HG03060 (cell line): ENCODE measurements around the gene MAD1L1.
"Not testable (repeated sequence)": the region's sequence is repeated elsewhere in the genome, so short reads cannot be mapped to it uniquely, and the experiment has no call there.

Experiments used
- ATAC-seq: cut with Tn5 transposase; IDR thresholded peaks from one replicate; pipeline ENCODE4 v1.9.1; 2021; ENCODE audit warnings: low read depth, moderate number of reproducible peaks; ENCODE audit not compliant: unreplicated experiment

The MAD1L1 gene

GRCh38 chr7:1940402-1940786 lies 292.4 kb downstream of the MAD1L1 start:
- peak; percentile 67 for ATAC-seq

- no peak for ATAC-seq
Observed at GRCh38 chr7:1939434-1940401, 293.0 kb downstream of the MAD1L1 start.

DNA sequence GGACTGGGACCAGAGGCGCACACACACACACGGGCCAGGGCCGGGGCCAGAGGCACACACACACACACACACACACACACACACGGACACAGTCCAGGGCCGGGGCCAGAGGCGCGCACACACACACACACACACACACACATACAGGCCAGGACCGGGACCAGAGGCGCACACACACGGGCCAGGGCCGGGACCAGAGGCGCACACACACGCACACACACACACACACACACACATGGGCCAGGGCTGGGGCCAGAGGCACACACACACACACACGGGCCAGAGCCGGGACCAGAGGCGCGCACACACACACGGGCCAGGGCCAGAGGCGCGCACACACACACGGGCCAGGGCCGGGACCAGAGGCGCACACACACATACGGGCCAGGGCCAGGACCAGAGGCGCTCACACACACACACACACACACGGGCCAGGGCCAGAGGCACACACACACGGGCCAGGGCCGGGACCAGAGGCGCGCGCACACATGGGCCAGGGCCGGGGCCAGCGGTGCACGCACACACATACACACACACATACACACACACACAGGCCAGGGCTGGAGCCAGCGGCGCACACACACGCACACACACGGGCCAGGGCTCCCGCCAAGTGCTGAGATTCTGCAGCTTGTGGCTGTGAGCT lies 293.8 kb downstream of the MAD1L1 start:
- no peak for ATAC-seq

- ATAC-seq = no peak
Observed at GRCh38 chr7:1937252-1937605, 295.5 kb downstream of the MAD1L1 start.

GRCh38 chr7:1936531-1937251 lies 296.1 kb downstream of the MAD1L1 start:
- no peak for ATAC-seq

DNA sequence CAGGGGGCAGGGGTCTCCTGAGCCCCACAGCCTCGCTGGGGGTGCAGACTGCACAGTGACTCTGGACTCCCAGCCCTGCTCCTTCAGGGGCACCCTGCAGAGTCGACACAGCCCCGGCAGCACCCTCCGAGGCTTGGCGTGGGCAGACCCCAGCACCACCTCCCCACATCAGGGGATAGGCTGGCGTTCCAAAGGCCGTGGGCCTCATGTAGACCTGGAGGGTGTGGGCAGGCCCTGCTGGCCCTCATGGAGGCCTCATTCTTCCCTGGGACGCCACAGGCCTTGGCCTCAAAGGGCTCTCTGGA lies 296.8 kb downstream of the MAD1L1 start:
- no peak for ATAC-seq

- ATAC-seq = no peak
Observed at GRCh38 chr7:1935176-1936005, 297.4 kb downstream of the MAD1L1 start.

DNA sequence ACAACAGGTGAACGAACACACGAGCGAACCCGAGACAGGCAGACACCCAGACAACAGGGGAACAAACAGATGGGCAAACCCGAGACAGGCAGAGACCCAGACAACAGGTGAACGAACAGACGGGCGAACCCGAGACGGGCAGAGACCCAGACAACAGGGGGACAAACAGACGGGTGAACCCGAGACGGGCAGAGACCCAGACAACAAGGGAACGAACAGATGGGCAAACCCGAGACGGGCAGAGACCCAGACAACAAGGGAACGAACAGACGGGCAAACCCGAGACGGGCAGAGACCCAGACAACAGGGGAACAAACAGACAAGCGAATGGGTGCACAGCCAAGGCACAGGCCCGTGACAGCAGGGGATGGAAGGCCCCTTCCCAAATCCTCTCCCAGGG lies 298.0 kb downstream of the MAD1L1 start:
- ATAC-seq = no peak

DNA sequence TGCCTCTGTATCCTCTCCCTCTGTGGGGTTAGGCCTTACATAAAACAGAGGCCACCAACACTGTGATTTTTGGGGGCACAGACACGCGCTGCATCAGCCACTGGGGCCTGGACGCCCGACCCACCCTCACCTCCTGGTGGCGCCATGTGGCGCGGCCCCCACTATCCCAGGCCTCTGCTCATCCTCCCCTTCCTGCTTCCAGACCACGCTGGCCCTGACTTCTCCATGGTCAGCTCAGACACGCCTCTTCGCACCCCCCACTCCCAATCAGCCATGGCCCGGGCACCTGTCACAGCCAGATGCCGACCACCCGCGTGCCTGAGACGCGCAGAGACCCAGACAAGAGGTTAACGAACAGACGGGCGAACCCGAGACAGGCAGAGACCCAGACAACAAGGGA lies 298.7 kb downstream of the MAD1L1 start:
- no peak for ATAC-seq

- no peak for ATAC-seq
Observed at GRCh38 chr7:1933066-1933750, 299.5 kb downstream of the MAD1L1 start.

GRCh38 chr7:1931951-1932270 lies 300.8 kb downstream of the MAD1L1 start:
- no peak for ATAC-seq

DNA sequence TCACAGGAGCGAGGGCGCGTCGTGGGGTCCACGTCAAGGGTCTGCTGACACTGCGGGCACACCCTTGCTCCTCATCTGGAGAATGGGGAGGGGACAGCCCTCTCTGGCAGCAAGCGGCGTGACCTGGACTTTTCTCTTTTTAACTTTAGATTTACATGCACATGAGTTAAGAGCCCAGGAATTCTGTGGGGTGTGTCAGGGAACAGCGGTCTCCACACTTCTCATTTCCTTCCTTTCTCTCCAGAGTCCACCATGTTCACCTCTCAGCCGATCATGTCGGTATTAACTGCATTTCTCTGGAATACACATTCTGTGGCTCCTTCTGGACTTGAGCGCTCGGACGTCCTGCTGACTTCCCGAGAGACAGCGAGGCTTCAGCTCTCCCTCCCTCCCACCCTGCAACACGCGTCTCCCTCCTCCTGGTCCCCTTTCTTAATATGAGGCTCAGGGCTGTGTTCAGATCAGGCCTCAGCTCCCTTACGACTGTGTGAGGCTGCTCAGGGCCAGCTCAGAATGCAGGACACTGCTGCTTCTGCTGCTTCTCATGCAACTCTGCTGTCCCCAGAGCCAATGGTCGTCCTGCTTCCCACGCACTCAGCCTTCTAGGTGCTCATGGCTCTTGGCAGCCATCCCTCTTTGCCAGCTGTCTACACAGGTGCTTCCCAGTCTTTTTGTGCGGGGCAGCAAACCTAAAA lies 301.3 kb downstream of the MAD1L1 start:
- ATAC-seq = no peak

DNA sequence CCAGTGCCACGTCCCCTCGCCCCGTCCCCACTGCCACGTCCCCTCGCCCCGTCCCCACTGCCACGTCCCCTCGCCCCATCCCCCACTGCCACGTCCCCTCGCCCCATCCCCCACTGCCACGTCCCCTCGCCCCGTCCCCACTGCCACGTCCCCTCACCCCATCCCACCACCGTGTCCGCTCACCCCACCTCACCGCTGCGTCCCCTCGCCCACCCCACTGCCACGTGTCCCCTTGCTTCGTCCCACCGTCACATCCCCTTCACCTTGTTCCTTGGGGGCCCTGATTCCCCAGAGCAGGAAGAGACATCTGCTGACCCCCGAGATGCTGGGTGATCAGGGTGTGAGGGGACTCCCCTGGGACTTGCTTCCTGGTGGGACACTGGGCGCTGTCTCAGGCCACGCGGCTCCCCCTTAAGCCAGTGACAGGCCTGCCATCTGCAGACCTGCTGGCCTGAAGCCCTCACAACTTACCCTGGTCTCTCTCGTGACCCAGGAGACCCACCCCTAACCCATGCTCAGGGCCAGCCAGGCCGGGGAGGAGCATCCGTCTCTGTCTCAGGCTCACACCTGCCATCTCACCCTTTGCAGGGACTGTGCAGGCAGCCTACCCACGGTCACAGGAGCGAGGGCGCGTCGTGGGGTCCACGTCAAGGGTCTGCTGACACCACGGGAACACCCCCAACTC lies 302.2 kb downstream of the MAD1L1 start:
- no peak for ATAC-seq

GRCh38 chr7:1929349-1929925 lies 303.3 kb downstream of the MAD1L1 start:
- not testable (repeated sequence) for ATAC-seq

DNA sequence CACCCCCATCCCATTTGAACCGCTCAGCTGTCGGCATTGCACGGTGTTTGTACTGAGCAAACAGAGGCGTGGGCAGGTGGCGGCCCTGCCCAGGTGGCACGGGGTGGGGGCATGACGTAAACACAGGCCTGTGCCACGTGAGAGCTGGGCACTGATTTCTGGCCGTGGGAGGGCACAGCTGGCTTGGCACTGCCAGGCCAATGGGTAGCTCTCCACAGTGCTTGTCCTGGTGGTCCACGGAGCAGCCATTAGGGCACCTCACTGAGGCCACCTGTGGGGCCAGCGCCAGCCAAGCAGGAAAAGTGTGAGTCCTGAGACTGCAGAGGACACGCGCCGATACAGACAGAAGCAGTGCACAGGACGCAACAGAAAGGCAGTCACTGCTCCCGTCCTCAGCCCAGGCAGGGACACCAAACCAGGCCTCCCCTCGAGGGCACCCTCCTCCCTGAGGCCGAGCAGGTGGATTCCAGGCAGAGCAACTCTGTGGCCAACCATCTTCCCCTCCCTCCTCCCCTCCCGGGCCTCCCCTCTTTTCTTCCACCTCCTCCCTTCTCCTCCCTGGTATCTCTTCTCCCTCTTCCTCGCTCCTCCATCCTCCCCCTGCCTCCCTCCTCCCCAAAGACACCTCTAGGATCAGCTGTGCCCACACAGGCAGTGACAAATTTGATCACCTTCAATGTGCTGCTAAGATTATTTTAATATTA lies 303.9 kb downstream of the MAD1L1 start:
- ATAC-seq = no peak

GRCh38 chr7:1927937-1928644 lies 304.7 kb downstream of the MAD1L1 start:
- no peak for ATAC-seq

- ATAC-seq = no peak
Observed at GRCh38 chr7:1926908-1927306, 305.8 kb downstream of the MAD1L1 start.
